BLaER1 (cell line): ENCODE results near the gene MRGPRF.

Experiments used
- H3K27ac ChIP-seq: shearing (Covaris generic); formaldehyde crosslinking; 2 replicates; pipeline ENCODE4 v1.8.1; 2022
- H3K27me3 ChIP-seq: shearing (Covaris generic); formaldehyde crosslinking; 2 replicates; pipeline ENCODE4 v1.8.1; 2022
- H3K36me3 ChIP-seq: shearing (Covaris generic); formaldehyde crosslinking; 2 replicates; pipeline ENCODE4 v1.8.1; 2022
- H3K4me1 ChIP-seq: shearing (Covaris generic); formaldehyde crosslinking; 2 replicates; pipeline ENCODE4 v1.8.1; 2022
- H3K4me2 ChIP-seq: shearing (Covaris generic); formaldehyde crosslinking; 2 replicates; pipeline ENCODE4 v1.8.1; 2022
- H3K4me3 ChIP-seq: shearing (Covaris generic); formaldehyde crosslinking; 2 replicates; pipeline ENCODE4 v1.8.1; 2022
- H3K9ac ChIP-seq: shearing (Covaris generic); formaldehyde crosslinking; 2 replicates; pipeline ENCODE4 v1.8.1; 2022
- H3K9me3 ChIP-seq: shearing (Covaris generic); formaldehyde crosslinking; 2 replicates; pipeline ENCODE4 v1.8.1; 2022
- H4K20me1 ChIP-seq: shearing (Covaris generic); formaldehyde crosslinking; 2 replicates; pipeline ENCODE4 v1.8.1; 2022
- Cebpa-rat ChIP-seq: shearing (Covaris generic); IDR thresholded peaks from 2 replicates; pipeline ENCODE4 v1.8.1; 2022

MRGPRF gene

GRCh38 chr11:69013009-69013951, at the start of gene MRGPRF:
TSS of gene MRGPRF (minus strand) at chr11:69013246. CDS start at chr11:69009901, 3,345 bp downstream.
- Histone ChIP-seq H3K4me3 (no peak within 1 kb of the TSS), H3K9ac (no peak within 1 kb of the TSS), H3K4me1 (peaks cover 12% of the 10 kb centered on the region), H3K36me3 (no peaks in the 10 kb centered on the region), H3K9me3 (no peaks in the 10 kb centered on the region), H3K27ac (no peak within 1 kb of the TSS), H3K4me2 (no peak within 1 kb of the TSS), H4K20me1 (peaks cover 6% of the 10 kb centered on the region; the same call in 1 of the 2 replicates), H3K27me3 (peaks cover 54% of the 10 kb centered on the region)
- TF ChIP-seq Cebpa-rat, result no peak

GRCh38 chr11:69062169-69062855, 49.3 kb upstream of the MRGPRF start:
- H3K9ac ChIP-seq, result no peak overlapping the region
- peaks cover 53% of the 10 kb centered on the region for H3K4me1 ChIP-seq
- peaks cover 98% of the 10 kb centered on the region for H4K20me1 ChIP-seq
- H3K27me3 ChIP-seq, result no peaks in the 10 kb centered on the region
- no peak overlapping the region for H3K4me2 ChIP-seq
- no peak overlapping the region for H3K27ac ChIP-seq
- H3K36me3 ChIP-seq, result peaks cover 83% of the 10 kb centered on the region
- no peaks in the 10 kb centered on the region for H3K9me3 ChIP-seq
- H3K4me3 ChIP-seq, result no peak overlapping the region
- no peak for TF ChIP-seq Cebpa-rat

GRCh38 chr11:69061713-69062053, 48.6 kb upstream of the MRGPRF start:
- Histone ChIP-seq H3K4me1 (peaks cover 53% of the 10 kb centered on the region), H4K20me1 (peaks cover 98% of the 10 kb centered on the region), H3K27ac (no peak overlapping the region), H3K9me3 (no peaks in the 10 kb centered on the region), H3K4me3 (no peak overlapping the region), H3K9ac (no peak overlapping the region), H3K4me2 (no peak overlapping the region), H3K36me3 (peaks cover 78% of the 10 kb centered on the region), H3K27me3 (no peaks in the 10 kb centered on the region)
- no peak for TF ChIP-seq Cebpa-rat

GRCh38 chr11:69060806-69061712, 48.0 kb upstream of the MRGPRF start:
- Histone ChIP-seq H3K27ac (no peak overlapping the region), H3K9ac (no peak overlapping the region), H3K36me3 (peaks cover 73% of the 10 kb centered on the region), H3K4me1 (peaks cover 53% of the 10 kb centered on the region), H4K20me1 (peaks cover 98% of the 10 kb centered on the region), H3K4me2 (no peak overlapping the region), H3K4me3 (no peak overlapping the region), H3K9me3 (no peaks in the 10 kb centered on the region), H3K27me3 (no peaks in the 10 kb centered on the region)
- no peak for TF ChIP-seq Cebpa-rat

GRCh38 chr11:69059985-69060384, 46.9 kb upstream of the MRGPRF start:
- peaks cover 98% of the 10 kb centered on the region for H4K20me1 ChIP-seq

GRCh38 chr11:69059429-69059828, 46.4 kb upstream of the MRGPRF start:
- peaks cover 69% of the 10 kb centered on the region for H3K4me1 ChIP-seq

More at GRCh38 chr11:69059985-69060384, 46.9 kb upstream of the MRGPRF start:
- Histone ChIP-seq H3K27ac (no peak overlapping the region), H3K9ac (no peak overlapping the region), H3K27me3 (no peaks in the 10 kb centered on the region), H3K4me2 (no peak overlapping the region), H3K4me1 (peaks cover 63% of the 10 kb centered on the region), H3K4me3 (no peak overlapping the region), H3K9me3 (no peaks in the 10 kb centered on the region), H3K36me3 (peaks cover 67% of the 10 kb centered on the region)
- TF ChIP-seq Cebpa-rat, result no peak

GRCh38 chr11:69058511-69059270, 45.6 kb upstream of the MRGPRF start:
- 0 out of 2 replicates have a peak overlapping the region, but pooled peaks have one; percentile 0 for H3K27ac ChIP-seq
- H3K9me3 ChIP-seq, result no peaks in the 10 kb centered on the region
- no peak overlapping the region for H3K4me3 ChIP-seq
- no peak for TF ChIP-seq Cebpa-rat
- peak overlapping the region; percentile 98 for H3K4me2 ChIP-seq
- H3K9ac ChIP-seq, result no peak overlapping the region
- H3K4me1 ChIP-seq, result peaks cover 76% of the 10 kb centered on the region
- H4K20me1 ChIP-seq, result peaks cover 100% of the 10 kb centered on the region
- no peaks in the 10 kb centered on the region for H3K27me3 ChIP-seq
- peaks cover 67% of the 10 kb centered on the region for H3K36me3 ChIP-seq

More at GRCh38 chr11:69059429-69059828, 46.4 kb upstream of the MRGPRF start:
- no peak for TF ChIP-seq Cebpa-rat
- Histone ChIP-seq H3K4me3 (no peak overlapping the region), H3K9ac (no peak overlapping the region), H4K20me1 (peaks cover 98% of the 10 kb centered on the region), H3K27ac (no peak overlapping the region), H3K4me2 (no peak overlapping the region), H3K36me3 (peaks cover 67% of the 10 kb centered on the region), H3K9me3 (no peaks in the 10 kb centered on the region), H3K27me3 (no peaks in the 10 kb centered on the region)

- Histone ChIP-seq H3K27ac (0 out of 2 replicates have a peak overlapping the region, but pooled peaks have one; percentile 0), H3K4me2 (peak overlapping the region; percentile 98), H4K20me1 (peaks cover 100% of the 10 kb centered on the region), H3K4me1 (peaks cover 85% of the 10 kb centered on the region), H3K4me3 (no peak overlapping the region), H3K27me3 (no peaks in the 10 kb centered on the region), H3K9ac (no peak overlapping the region), H3K9me3 (no peaks in the 10 kb centered on the region), H3K36me3 (peaks cover 58% of the 10 kb centered on the region)
- no peak for TF ChIP-seq Cebpa-rat
These were observed 44.8 kb upstream of the MRGPRF start for GRCh38 chr11:69057801-69058200.
